GM12878 (cell line): Measurements from ENCODE around the gene MESP2. TPM values are rescaled to one million over a fixed set of nuclear protein-coding genes. Genes with fewer than 3 reads are reported as not detected.

Experiments
- ATAC-seq: fragments of 200-7000 bp; cut with Tn5 transposase; 3 replicates; pipeline ENCODE4 v1.9.1; 2020; ENCODE audit warnings: mild to moderate bottlenecking, moderate library complexity
- BruUV-seq: library from RNA; stranded (reverse); fragments of 400-500 nt; replicated peaks from 2 replicates; lab custom pipeline; 2021; lab: Mats Ljungman, UMichigan
- CTCF ChIA-PET: fragments of 300-600 bp; sonication (Branson Sonifier 250); formaldehyde crosslinking; extraction: SDS; loops from one replicate; lab custom pipeline; 2021; ENCODE audit warnings: inconsistent platforms; lab: Yijun Ruan, JAX
- POLR2A ChIA-PET: fragments of 350-600 bp; formaldehyde crosslinking; extraction: SDS; loops from one replicate; lab custom pipeline; 2021; ENCODE audit warnings: inconsistent platforms; lab: Charles Lee
- RAD21 ChIA-PET: fragments of 300-600 bp; sonication (Branson Sonifier 250); formaldehyde crosslinking; loops from one replicate; lab custom pipeline; 2023; ENCODE audit warnings: antibody characterized with exemption; ENCODE audit not compliant: unreplicated experiment; lab: Charles Lee
- SMC1A ChIA-PET: fragments of 300-600 bp; sonication (Branson Sonifier 250); formaldehyde crosslinking; loops from one replicate; lab custom pipeline; 2023; ENCODE audit not compliant: unreplicated experiment, uncharacterized antibody; lab: Charles Lee
- DNase-seq: peaks from one replicate; pipeline ENCODE4 v3.0.0-alpha.2; 2011; ENCODE audit warnings: low read depth, low spot score
- FAIRE-seq: peaks from 3 replicates; lab custom pipeline; 2011; peaks lifted over from hg19 to GRCh38; lab: Jason Lieb, UNC
- H2AFZ ChIP-seq: 2 replicates; pipeline ENCODE4 v1.6.0; 2011; ENCODE audit warnings: low read depth, low read length, control low read depth; ENCODE audit not compliant: control insufficient read depth
- H3K27ac ChIP-seq: 2 replicates; pipeline ENCODE4 v1.5.1; 2011; ENCODE audit warnings: control low read depth; ENCODE audit not compliant: control insufficient read depth, insufficient read depth
- H3K27me3 ChIP-seq, 2 experiments: replicated peaks in 1 of 2; 2 replicates each; pipeline versions ENCODE4 v1.6.0 to v1.6.1; 2011; ENCODE audit warnings: low read length in 1 of 2; ENCODE audit not compliant: control insufficient read depth in 2 of 2, insufficient read depth in 2 of 2
- H3K36me3 ChIP-seq, 2 experiments: 2 replicates each; pipeline ENCODE4 v1.5.1; 2011; ENCODE audit warnings: low read length in 1 of 2; ENCODE audit not compliant: control insufficient read depth in 2 of 2, insufficient read depth in 2 of 2
- H3K4me1 ChIP-seq: 2 replicates; pipeline ENCODE4 v1.6.1; 2011; ENCODE audit warnings: mild to moderate bottlenecking, low read length, moderate library complexity, mixed read lengths; ENCODE audit not compliant: control insufficient read depth, insufficient read depth
- H3K4me2 ChIP-seq: 2 replicates; pipeline ENCODE4 v1.6.0; 2011; ENCODE audit warnings: control low read depth; ENCODE audit not compliant: control insufficient read depth, insufficient read depth
- H3K4me3 ChIP-seq: fragments of 200-600 bp; sonication (generic); 2 replicates; pipeline ENCODE4 v1.5.1; 2016
- H3K79me2 ChIP-seq: 2 replicates; pipeline ENCODE4 v1.6.0; 2011; ENCODE audit warnings: low read length; ENCODE audit not compliant: control insufficient read depth, insufficient read depth
- H3K9ac ChIP-seq: 2 replicates; pipeline ENCODE4 v1.8.0; 2011; ENCODE audit warnings: low read length, control low read depth, mixed read lengths; ENCODE audit not compliant: control insufficient read depth, insufficient read depth
- H3K9me3 ChIP-seq: replicated peaks from 3 replicates; pipeline ENCODE4 v1.5.1; 2011; ENCODE audit warnings: mild to moderate bottlenecking, low read length; ENCODE audit not compliant: control insufficient read depth, insufficient read depth
- H4K20me1 ChIP-seq: 2 replicates; pipeline ENCODE4 v1.6.0; 2011; ENCODE audit not compliant: control insufficient read depth, insufficient read depth
- ASH2L ChIP-seq: fragments of 300-600, 200-600 bp; sonication (generic); IDR thresholded peaks from 2 replicates; pipeline ENCODE4 v1.6.1; 2017; ENCODE audit warnings: low read depth, mild to moderate bottlenecking, borderline replicate concordance
- BMI1 ChIP-seq: fragments of 450-650 bp; IDR thresholded peaks from 2 replicates; pipeline ENCODE4 v1.6.1; 2016; ENCODE audit warnings: mild to moderate bottlenecking, moderate library complexity, borderline replicate concordance
- BRCA1 ChIP-seq: IDR thresholded peaks from 2 replicates; pipeline ENCODE4 v1.6.1; 2011; ENCODE audit warnings: low read depth, low read length, improper control_type of control experiment
- CEBPB ChIP-seq, 2 experiments: fragments of 150-350 bp in 1 of 2; IDR thresholded peaks; 2 replicates each; pipeline ENCODE4 v1.6.1; 2012 to 2014; ENCODE audit warnings: low read depth in 2 of 2, low read length in 2 of 2, borderline replicate concordance in 1 of 2, inconsistent platforms in 1 of 2
- CEBPZ ChIP-seq: fragments of 150-350 bp; IDR thresholded peaks from 2 replicates; pipeline ENCODE4 v1.6.1; 2016; ENCODE audit warnings: low read depth, low read length
- CUX1 ChIP-seq: IDR thresholded peaks from 2 replicates; pipeline ENCODE4 v1.6.1; 2012; ENCODE audit warnings: improper control_type of control experiment, low read depth, low read length; ENCODE audit not compliant: insufficient replicate concordance
- GATAD2B ChIP-seq: fragments of 450-650 bp; conservative IDR thresholded peaks from 2 replicates; pipeline ENCODE4 v1.6.1; 2017; ENCODE audit warnings: low read depth, mild to moderate bottlenecking, moderate library complexity
- MYB ChIP-seq: fragments of 150-350 bp; IDR thresholded peaks from 2 replicates; pipeline ENCODE4 v1.6.1; 2014; ENCODE audit warnings: mild to moderate bottlenecking, low read depth, low read length, borderline replicate concordance
- RB1 ChIP-seq: fragments of 450-650 bp; formaldehyde crosslinking; IDR thresholded peaks from 2 replicates; pipeline ENCODE4 v1.6.1; 2017; ENCODE audit warnings: mild to moderate bottlenecking, borderline replicate concordance
- ZNF384 ChIP-seq: IDR thresholded peaks from 2 replicates; pipeline ENCODE4 v1.6.1; 2012; ENCODE audit warnings: low read depth, mild to moderate bottlenecking, low read length, improper control_type of control experiment, borderline replicate concordance
- ZSCAN29 ChIP-seq: fragments of 450-650 bp; IDR thresholded peaks from 2 replicates; pipeline ENCODE4 v1.6.1; 2017; ENCODE audit warnings: mild to moderate bottlenecking, moderate library complexity
- WGBS: methylation state at CpG from one replicate; pipeline ENCODE4 v1.1.6; 2016; ENCODE audit warnings: low lambda C conversion rate; ENCODE audit not compliant: insufficient replicate concordance, insufficient coverage; ENCODE audit errors: missing lambda C conversion rate; 5-methylcytosine and 5-hydroxymethylcytosine counted together
- in situ Hi-C: fragments of 300-500 bp; cut with MboI; formaldehyde crosslinking; loops from 9 replicates; pipeline ENCODE4 v1.14.3; 2018; ENCODE audit warnings: mixed read lengths
- intact Hi-C: fragments of 100-400 bp; cut with micrococcal nuclease; formaldehyde crosslinking; loops from one replicate; pipeline ENCODE4 v1.14.2; 2022; ENCODE audit not compliant: unreplicated experiment
- polyA plus RNA-seq, 11 experiments: library from polyadenylated mRNA; depleted of rRNA in 4 of 11; unstranded in 6 of 11; stranded (reverse) in 5 of 11; fragments of >200 nt; fragmentation: Nextera tagmentation in 4 of 11; fragmentation: Illumina TruSeq in 1 of 11; extraction: Ambion mirVana in 4 of 11; extraction: Trizol in 1 of 11; gene quantifications; 1 replicate in 1 of 11; 2 replicates in 10 of 11; pipeline versions ENCODE4 v1.2.1 to v1.2.3, GENCODE V29; 2011 to 2016; ENCODE audit warnings: inconsistent platforms in 2 of 11, missing spikeins in 2 of 11, low read depth in 1 of 11
- total RNA-seq, 4 experiments: library from RNA; depleted of rRNA in 3 of 4; stranded (reverse); fragments of >200 nt in 3 of 4; fragmentation: Illumina TruSeq in 1 of 4; extraction: Trizol in 1 of 4; gene quantifications; 2 replicates each; pipeline versions ENCODE4 v1.2.1 to v1.2.3, GENCODE V29; 2013 to 2021

The MESP2 gene
- total and polyA plus RNA-seq, 10 of the 15 experiments (the other 5 are each of a cell fraction or from before 2014, with no cell fraction given) = 0.04 TPM; not detected in 9

GRCh38 chr15:89750560-89751542 is 25.3 kb upstream of the MESP2 start, which contains the start of gene MESP1:
Gene MESP1, minus strand, starts transcription at chr15:89751249. Its CDS starts 18 bp downstream, at chr15:89751231.
- 3% methylated on average over 88 of the region's 114 CpGs for WGBS
- DNase-seq (peak; percentile 51), ATAC-seq (peak; percentile 98), FAIRE-seq (peak; percentile 96)
- H3K27me3 ChIP-seq = peaks cover 0 to 4% of the 10 kb centered on the region in 2 experiments; a peak in 2 of 4 replicates
- peak within 1 kb of the TSS; percentile 56; the same call in 1 of the 2 replicates for H3K9ac ChIP-seq
- no TSS peak for BruUV-seq
- no peaks in the 10 kb centered on the region for H3K9me3 ChIP-seq
- in situ Hi-C loops = loop anchor here (10.0 kb wide), 1 partner anchor 344 kb away; no protein-coding TSS in a partner anchor
- ChIA-PET RAD21 (interaction anchor here (0.9 kb wide), 1 partner anchor 25 kb away, joined by 3 read pairs; the partner anchor contains the start of gene MESP2), POLR2A (interaction anchor here (1.0 kb wide), 1 partner anchor 10 kb away, joined by 6 read pairs; no protein-coding TSS in a partner anchor), SMC1A (interaction anchor here (0.6 to 1.7 kb wide), 3 partner anchors 10 to 175 kb away, joined by 3 to 5 read pairs (median 4); no protein-coding TSS in a partner anchor), CTCF (interaction anchor here (1.0 to 4.2 kb wide), 3 partner anchors 10 to 125 kb away, joined by 3 to 32 read pairs (median 24); no protein-coding TSS in a partner anchor)
- H3K4me2 ChIP-seq = peak within 1 kb of the TSS; percentile 90
- intact Hi-C loops = loop anchor here (10.0 kb wide), 1 partner anchor 74 kb away; no protein-coding TSS in a partner anchor
- no peaks in the 10 kb centered on the region for H3K79me2 ChIP-seq
- H3K4me3 ChIP-seq = peak within 1 kb of the TSS; percentile 65
- peaks cover 9% of the 10 kb centered on the region for H3K4me1 ChIP-seq
- H3K27ac ChIP-seq = no peak within 1 kb of the TSS
- H3K36me3 ChIP-seq = no peaks in the 10 kb centered on the region
- H2AFZ ChIP-seq = peak within 1 kb of the TSS; percentile 86
- H4K20me1 ChIP-seq = no peaks in the 10 kb centered on the region
- TF ChIP-seq MYB = no peak
- TF ChIP-seq ZSCAN29 = no peak
- TF ChIP-seq CUX1 = no peak
- TF ChIP-seq BRCA1 = no peak
- no peak for TF ChIP-seq CEBPB (IDR thresholded peaks at IDR 0.05; ENCODE audit: borderline replicate concordance in 1 of 2, low read depth in 2 of 2, low read length in 2 of 2)
- peak; percentile 77 for TF ChIP-seq GATAD2B
- no peak for TF ChIP-seq ASH2L
- TF ChIP-seq ZNF384 = no peak
- TF ChIP-seq BMI1 = no peak
- TF ChIP-seq CEBPZ = no peak
- peak; percentile 84; the same call in 1 of the 2 replicates for TF ChIP-seq RB1
